ENCODE data around the gene SIPA1L2. TPM values are rescaled to one million over a fixed set of nuclear protein-coding genes. Genes with fewer than 3 reads are reported as not detected.

SIPA1L2 gene
- polyA plus RNA-seq, 1 experiment = 63.5 TPM

DNA sequence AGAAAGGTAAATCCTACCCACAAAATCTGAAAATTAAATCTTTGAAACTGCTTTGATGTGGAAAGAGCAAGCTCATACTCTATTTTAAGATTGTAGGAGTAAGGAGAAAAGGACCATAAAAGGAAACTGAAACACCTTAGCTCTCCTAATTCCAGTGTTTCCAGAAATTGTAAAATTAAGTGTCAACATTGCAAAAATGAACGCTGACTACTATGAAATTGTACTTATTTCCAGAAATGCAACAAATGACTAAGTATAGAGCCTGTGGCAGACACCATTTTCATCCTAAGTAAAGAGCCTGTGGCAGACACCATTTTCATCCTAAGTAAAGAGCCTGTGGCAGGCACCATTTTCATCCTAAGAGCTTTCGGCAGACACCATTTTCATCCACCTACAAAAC, 6.9 kb upstream of the SIPA1L2 start:
- no peak overlapping the region for H3K27ac ChIP-seq (ENCODE audit: low read depth, low read length)
- H3K4me3 ChIP-seq (ENCODE audit: low read depth, low read length) = no peak overlapping the region
- no peak for DNase-seq (ENCODE audit: low read depth, low spot score)
- ChIA-PET POLR2A (no interaction called here), CTCF (interaction anchor here (0.8 to 2.3 kb wide), 8 partner anchors 16 to 606 kb away, joined by 3 to 5 read pairs (median 3); no protein-coding TSS in a partner anchor)
- no peaks in the 10 kb centered on the region for H3K9me3 ChIP-seq (ENCODE audit: control insufficient read depth, insufficient read depth, low read length)
- no peaks in the 10 kb centered on the region for H3K27me3 ChIP-seq (ENCODE audit: control insufficient read depth, insufficient read depth, low read length)
- no peak for TF ChIP-seq CTCF (IDR thresholded peaks at IDR 0.05; ENCODE audit: low read depth, low read length)

- DNase-seq (ENCODE audit: low read depth, low spot score) = peak; percentile 45
- Histone ChIP-seq H3K27ac (ENCODE audit: low read depth, low read length) (no peak overlapping the region), H3K27me3 (ENCODE audit: control insufficient read depth, insufficient read depth, low read length) (no peaks in the 10 kb centered on the region), H3K4me3 (ENCODE audit: low read depth, low read length) (no peak overlapping the region), H3K9me3 (ENCODE audit: control insufficient read depth, insufficient read depth, low read length) (no peaks in the 10 kb centered on the region)
- TF ChIP-seq CTCF (IDR thresholded peaks at IDR 0.05; ENCODE audit: low read depth, low read length) = peak; percentile 75
- ChIA-PET POLR2A (no interaction called here), CTCF (interaction anchor here (0.7 kb wide), 1 partner anchor 593 kb away, joined by 4 read pairs; no protein-coding TSS in a partner anchor)
Measured at GRCh38 chr1:232635778-232636356, 5.9 kb upstream of the SIPA1L2 start.

- H3K9me3 ChIP-seq (ENCODE audit: control insufficient read depth, insufficient read depth, low read length) = no peaks in the 10 kb centered on the region
- no peaks in the 10 kb centered on the region for H3K27me3 ChIP-seq (ENCODE audit: control insufficient read depth, insufficient read depth, low read length)
- no peak overlapping the region for H3K4me3 ChIP-seq (ENCODE audit: low read depth, low read length)
- no peak overlapping the region for H3K27ac ChIP-seq (ENCODE audit: low read depth, low read length)
- POLR2A ChIA-PET = no interaction called here
- CTCF ChIA-PET = interaction anchor here (0.6 to 1.4 kb wide), 10 partner anchors 13 to 669 kb away, joined by 3 to 13 read pairs (median 4); no protein-coding TSS in a partner anchor
- no peak for TF ChIP-seq CTCF (IDR thresholded peaks at IDR 0.05; ENCODE audit: low read depth, low read length)
- no peak for DNase-seq (ENCODE audit: low read depth, low spot score)
Measured at GRCh38 chr1:232635279-232635678, 5.3 kb upstream of the SIPA1L2 start.

GRCh38 chr1:232634096-232634495, 4.2 kb upstream of the SIPA1L2 start:
- H3K27me3 ChIP-seq (ENCODE audit: control insufficient read depth, insufficient read depth, low read length) = no peaks in the 10 kb centered on the region
- H3K9me3 ChIP-seq (ENCODE audit: control insufficient read depth, insufficient read depth, low read length) = peaks cover 2% of the 10 kb centered on the region; the same call in 1 of the 2 replicates
- H3K27ac ChIP-seq (ENCODE audit: low read depth, low read length) = no peak overlapping the region
- TF ChIP-seq CTCF (IDR thresholded peaks at IDR 0.05; ENCODE audit: low read depth, low read length) = no peak
- POLR2A ChIA-PET = interaction anchor here (0.7 kb wide), 1 partner anchor 317 kb away, joined by 3 read pairs; no protein-coding TSS in a partner anchor
- no peak for DNase-seq (ENCODE audit: low read depth, low spot score)
- H3K4me3 ChIP-seq (ENCODE audit: low read depth, low read length) = no peak overlapping the region
- CTCF ChIA-PET = interaction anchor here (0.7 to 1.4 kb wide), 5 partner anchors 10 to 391 kb away, joined by 3 to 7 read pairs (median 4); no protein-coding TSS in a partner anchor

- Histone ChIP-seq H3K27me3 (ENCODE audit: control insufficient read depth, insufficient read depth, low read length) (no peaks in the 10 kb centered on the region), H3K4me3 (ENCODE audit: low read depth, low read length) (peak overlapping the region; percentile 69), H3K9me3 (ENCODE audit: control insufficient read depth, insufficient read depth, low read length) (peaks cover 3% of the 10 kb centered on the region; the same call in 1 of the 2 replicates), H3K27ac (ENCODE audit: low read depth, low read length) (peak overlapping the region; percentile 71)
- no peak for DNase-seq (ENCODE audit: low read depth, low spot score)
- ChIA-PET CTCF (interaction anchor here (0.6 to 2.2 kb wide), 5 partner anchors 290 to 611 kb away, joined by 3 to 12 read pairs (median 3); no protein-coding TSS in a partner anchor), POLR2A (no interaction called here)
- no peak for TF ChIP-seq CTCF (IDR thresholded peaks at IDR 0.05; ENCODE audit: low read depth, low read length)
Measured at GRCh38 chr1:232630894-232631195, 912 bp upstream of the SIPA1L2 start.
